ENCODE results near the gene HILPDA. TPM values are rescaled to one million over a fixed set of nuclear protein-coding genes. Genes with fewer than 3 reads are reported as not detected.

HILPDA gene
- total RNA-seq, 4 donors from 2014 or later = 1.1 to 4.3 (median 3.2) TPM

- Histone ChIP-seq H3K9me3 (no peaks in the 10 kb centered on the region), H3K4me1 (no peaks in the 10 kb centered on the region), H3K4me3 (no peak overlapping the region), H3K27me3 (no peaks in the 10 kb centered on the region), H3K36me3 (no peaks in the 10 kb centered on the region), H3K27ac (no peak overlapping the region)
- in situ Hi-C loops (cut with MboI; ENCODE audit: low sequenced_read_pairs in 4 of 4) (no loop called here), intact Hi-C loops (cut with DNase I; ENCODE audit: low total_unique reads) (no loop called here)
- TF ChIP-seq POLR2A (IDR thresholded peaks at IDR 0.05) = no peak
- no peak for TF ChIP-seq CTCF (IDR thresholded peaks at IDR 0.05 in 4 of 5, conservative IDR thresholded peaks at IDR 0.05 in 1 of 5)
- no peak for ATAC-seq
- no peak for DNase-seq
Measured at GRCh38 chr7:128417071-128417470, 38.6 kb upstream of the HILPDA start.

GRCh38 chr7:128419257-128419656 is 36.4 kb upstream of the HILPDA start:
- no peak overlapping the region for H3K27ac ChIP-seq
- TF ChIP-seq CTCF (IDR thresholded peaks at IDR 0.05 in 4 of 5, conservative IDR thresholded peaks at IDR 0.05 in 1 of 5) = no peak
- no peak for TF ChIP-seq POLR2A (IDR thresholded peaks at IDR 0.05)
- no peaks in the 10 kb centered on the region for H3K36me3 ChIP-seq
- ATAC-seq (no peak), DNase-seq (no peak)
- in situ Hi-C loops (cut with MboI; ENCODE audit: low sequenced_read_pairs in 4 of 4) = no loop called here
- H3K4me1 ChIP-seq = no peaks in the 10 kb centered on the region
- no peaks in the 10 kb centered on the region for H3K27me3 ChIP-seq
- intact Hi-C loops (cut with DNase I; ENCODE audit: low total_unique reads) = no loop called here
- H3K4me3 ChIP-seq = no peak overlapping the region
- no peaks in the 10 kb centered on the region for H3K9me3 ChIP-seq

GRCh38 chr7:128420773-128421172 is 34.9 kb upstream of the HILPDA start:
- intact Hi-C loops (cut with DNase I; ENCODE audit: low total_unique reads) = no loop called here

GRCh38 chr7:128421384-128421783 is 34.3 kb upstream of the HILPDA start:
- TF ChIP-seq CTCF (IDR thresholded peaks at IDR 0.05 in 4 of 5, conservative IDR thresholded peaks at IDR 0.05 in 1 of 5) = no peak
- TF ChIP-seq POLR2A (IDR thresholded peaks at IDR 0.05) = no peak
- Histone ChIP-seq H3K27me3 (no peaks in the 10 kb centered on the region), H3K9me3 (no peaks in the 10 kb centered on the region), H3K36me3 (no peaks in the 10 kb centered on the region), H3K4me1 (no peaks in the 10 kb centered on the region), H3K27ac (no peak overlapping the region), H3K4me3 (no peak overlapping the region)
- DNase-seq = no peak
- no peak for ATAC-seq
- intact Hi-C loops (cut with DNase I; ENCODE audit: low total_unique reads) = no loop called here
- in situ Hi-C loops (cut with MboI; ENCODE audit: low sequenced_read_pairs in 4 of 4) = no loop called here

More at GRCh38 chr7:128420773-128421172, 34.9 kb upstream of the HILPDA start:
- ATAC-seq (no peak), DNase-seq (no peak)
- H3K27ac ChIP-seq = no peak overlapping the region
- H3K27me3 ChIP-seq = no peaks in the 10 kb centered on the region
- H3K36me3 ChIP-seq = no peaks in the 10 kb centered on the region
- H3K4me3 ChIP-seq = no peak overlapping the region
- no peaks in the 10 kb centered on the region for H3K4me1 ChIP-seq
- in situ Hi-C loops (cut with MboI; ENCODE audit: low sequenced_read_pairs in 4 of 4) = no loop called here
- no peaks in the 10 kb centered on the region for H3K9me3 ChIP-seq
- no peak for TF ChIP-seq CTCF (IDR thresholded peaks at IDR 0.05 in 4 of 5, conservative IDR thresholded peaks at IDR 0.05 in 1 of 5)
- no peak for TF ChIP-seq POLR2A (IDR thresholded peaks at IDR 0.05)

- H3K27ac ChIP-seq = no peak overlapping the region
- TF ChIP-seq CTCF (IDR thresholded peaks at IDR 0.05 in 4 of 5, conservative IDR thresholded peaks at IDR 0.05 in 1 of 5) (no peak), POLR2A (IDR thresholded peaks at IDR 0.05) (no peak)
- no peaks in the 10 kb centered on the region for H3K9me3 ChIP-seq
- H3K4me3 ChIP-seq = no peak overlapping the region
- H3K27me3 ChIP-seq = no peaks in the 10 kb centered on the region
- ATAC-seq (no peak), DNase-seq (no peak)
- intact Hi-C loops (cut with DNase I; ENCODE audit: low total_unique reads) = no loop called here
- H3K36me3 ChIP-seq = no peaks in the 10 kb centered on the region
- in situ Hi-C loops (cut with MboI; ENCODE audit: low sequenced_read_pairs in 4 of 4) = no loop called here
- no peaks in the 10 kb centered on the region for H3K4me1 ChIP-seq
Measured at GRCh38 chr7:128422037-128422436, 33.6 kb upstream of the HILPDA start.
